CD4-positive, alpha-beta T cell (primary cell): Measurements from ENCODE around the gene TBC1D14. TPM values are rescaled to one million over a fixed set of nuclear protein-coding genes. Genes with fewer than 3 reads are reported as not detected.

ENCODE experiments used
- ATAC-seq: fragments of 200-7000 bp; cut with Tn5 transposase; one replicate; pipeline ENCODE4 v1.10.0; 2022; ENCODE audit warnings: mild to moderate bottlenecking; ENCODE audit not compliant: poor library complexity
- CTCF ChIA-PET: fragments of 350-600 bp; sonication (Branson Sonifier 250); formaldehyde crosslinking; loops from one replicate; lab custom pipeline; 2021; ENCODE audit warnings: antibody characterized with exemption, inconsistent platforms; lab: Charles Lee
- POLR2A ChIA-PET: fragments of 350-600 bp; sonication (Branson Sonifier 250); formaldehyde crosslinking; loops from one replicate; lab custom pipeline; 2021; ENCODE audit warnings: antibody characterized with exemption, inconsistent platforms; lab: Charles Lee
- DNase-seq, 14 experiments: peaks; one replicate each; pipeline ENCODE4 v3.0.0-alpha.2; 2013 to 2020; ENCODE audit warnings: mixed read lengths in 2 of 14
- H3K27ac ChIP-seq, 2 donors: one replicate each; pipeline versions ENCODE4 v1.5.1 to v1.7.0; 2013; ENCODE audit warnings: low read length in 2 of 2, low read depth in 1 of 2, mild to moderate bottlenecking in 1 of 2
- H3K27me3 ChIP-seq, 2 experiments: 1 replicate in 1 of 2; 2 replicates in 1 of 2; pipeline versions ENCODE4 v1.6.1 to v1.7.0; 2013; ENCODE audit warnings: low read length in 2 of 2, control low read depth in 1 of 2, mild to moderate bottlenecking in 1 of 2, moderate library complexity in 1 of 2; ENCODE audit not compliant: insufficient read depth in 2 of 2, control insufficient read depth in 1 of 2
- H3K36me3 ChIP-seq: one replicate; pipeline ENCODE4 v1.6.1; 2013; ENCODE audit warnings: low read length, control low read depth; ENCODE audit not compliant: insufficient read depth
- H3K4me1 ChIP-seq: one replicate; pipeline ENCODE4 v1.6.1; 2013; ENCODE audit warnings: low read length, control low read depth; ENCODE audit not compliant: insufficient read depth
- H3K4me3 ChIP-seq: one replicate; pipeline ENCODE4 v1.5.1; 2013; ENCODE audit warnings: mild to moderate bottlenecking, low read length, moderate library complexity
- H3K9me3 ChIP-seq, 2 experiments: 1 replicate in 1 of 2; 2 replicates in 1 of 2; pipeline versions ENCODE4 v1.6.1 to v1.7.0; 2013; ENCODE audit warnings: low read length in 2 of 2, mild to moderate bottlenecking in 2 of 2, control low read depth in 1 of 2, moderate library complexity in 1 of 2; ENCODE audit not compliant: control insufficient read depth in 1 of 2, insufficient read depth in 1 of 2
- H3K27ac Mint-ChIP-seq: one replicate; pipeline ENCODE4 v1.8.0; 2020; ENCODE audit warnings: mixed read lengths
- H3K27me3 Mint-ChIP-seq: one replicate; pipeline ENCODE4 v1.8.0; 2021; ENCODE audit warnings: mixed read lengths
- H3K36me3 Mint-ChIP-seq: one replicate; pipeline ENCODE4 v1.8.0; 2021; ENCODE audit warnings: low read depth, mixed read lengths
- H3K4me1 Mint-ChIP-seq: one replicate; pipeline ENCODE4 v1.8.0; 2021; ENCODE audit warnings: low read depth, mixed read lengths
- H3K4me3 Mint-ChIP-seq: one replicate; pipeline ENCODE4 v1.8.0; 2020; ENCODE audit warnings: mild to moderate bottlenecking, mixed read lengths
- H3K9me3 Mint-ChIP-seq: one replicate; pipeline ENCODE4 v1.8.0; 2020; ENCODE audit warnings: mixed read lengths
- intact Hi-C, 2 experiments: fragments of 100-400 bp; cut with DNase I in 1 of 2; cut with micrococcal nuclease in 1 of 2; formaldehyde crosslinking; loops; one replicate each; pipeline versions ENCODE4 v1.15.1 to v1.9.0; 2023 to 2025; cut with DNase I, micrococcal nuclease
- total RNA-seq, 174 experiments: library from RNA in 2 of 174; stranded (reverse) in 2 of 174; gene quantifications; one replicate each; pipeline ENCODE4 v1.2.3 and lab custom pipeline; 2021 to 2026
- TF ChIP-seq, protein P1 (sequence below): fragments of 200-600 bp; IDR thresholded peaks from one replicate; pipeline ENCODE4 v1.8.0; 2022; ENCODE audit warnings: antibody characterized with exemption, mild to moderate bottlenecking

The TBC1D14 gene
- total RNA-seq, 2 experiments from 2014 or later, result 31.2 to 34.1 TPM

- ChIA-PET POLR2A (interaction anchor here (1.2 to 7.0 kb wide), 3 partner anchors 29 to 239 kb away, joined by 3 to 78 read pairs (median 7); a partner anchor contains a TSS), CTCF (interaction anchor here (1.0 to 1.3 kb wide), 5 partner anchors 20 to 158 kb away, joined by 3 to 5 read pairs (median 4); no protein-coding TSS in a partner anchor)
- DNase-seq (no peak), ATAC-seq (no peak)
- Mint-ChIP-seq H3K36me3 (no peaks in the 10 kb centered on the region), H3K27me3 (no peaks in the 10 kb centered on the region), H3K9me3 (no peaks in the 10 kb centered on the region), H3K4me1 (peaks cover 76% of the 10 kb centered on the region), H3K27ac (peak overlapping the region; percentile 52), H3K4me3 (no peak overlapping the region)
- TF ChIP-seq, protein P1, sequence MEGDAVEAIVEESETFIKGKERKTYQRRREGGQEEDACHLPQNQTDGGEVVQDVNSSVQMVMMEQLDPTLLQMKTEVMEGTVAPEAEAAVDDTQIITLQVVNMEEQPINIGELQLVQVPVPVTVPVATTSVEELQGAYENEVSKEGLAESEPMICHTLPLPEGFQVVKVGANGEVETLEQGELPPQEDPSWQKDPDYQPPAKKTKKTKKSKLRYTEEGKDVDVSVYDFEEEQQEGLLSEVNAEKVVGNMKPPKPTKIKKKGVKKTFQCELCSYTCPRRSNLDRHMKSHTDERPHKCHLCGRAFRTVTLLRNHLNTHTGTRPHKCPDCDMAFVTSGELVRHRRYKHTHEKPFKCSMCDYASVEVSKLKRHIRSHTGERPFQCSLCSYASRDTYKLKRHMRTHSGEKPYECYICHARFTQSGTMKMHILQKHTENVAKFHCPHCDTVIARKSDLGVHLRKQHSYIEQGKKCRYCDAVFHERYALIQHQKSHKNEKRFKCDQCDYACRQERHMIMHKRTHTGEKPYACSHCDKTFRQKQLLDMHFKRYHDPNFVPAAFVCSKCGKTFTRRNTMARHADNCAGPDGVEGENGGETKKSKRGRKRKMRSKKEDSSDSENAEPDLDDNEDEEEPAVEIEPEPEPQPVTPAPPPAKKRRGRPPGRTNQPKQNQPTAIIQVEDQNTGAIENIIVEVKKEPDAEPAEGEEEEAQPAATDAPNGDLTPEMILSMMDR, result no peak
- intact Hi-C loops, result loop anchor here in 1 of 2 experiments (5.0 kb wide), 1 partner anchor 59 kb away; no protein-coding TSS in a partner anchor
- H3K4me3 ChIP-seq, result no peak overlapping the region
- H3K27me3 ChIP-seq, result no peaks in the 10 kb centered on the region
- peaks cover 87% of the 10 kb centered on the region for H3K4me1 ChIP-seq
- no peaks in the 10 kb centered on the region for H3K36me3 ChIP-seq
- no peak overlapping the region for H3K27ac ChIP-seq
- no peaks in the 10 kb centered on the region for H3K9me3 ChIP-seq
These were observed 3.8 kb downstream of the TBC1D14 start for GRCh38 chr4:6913350-6913905.

DNA sequence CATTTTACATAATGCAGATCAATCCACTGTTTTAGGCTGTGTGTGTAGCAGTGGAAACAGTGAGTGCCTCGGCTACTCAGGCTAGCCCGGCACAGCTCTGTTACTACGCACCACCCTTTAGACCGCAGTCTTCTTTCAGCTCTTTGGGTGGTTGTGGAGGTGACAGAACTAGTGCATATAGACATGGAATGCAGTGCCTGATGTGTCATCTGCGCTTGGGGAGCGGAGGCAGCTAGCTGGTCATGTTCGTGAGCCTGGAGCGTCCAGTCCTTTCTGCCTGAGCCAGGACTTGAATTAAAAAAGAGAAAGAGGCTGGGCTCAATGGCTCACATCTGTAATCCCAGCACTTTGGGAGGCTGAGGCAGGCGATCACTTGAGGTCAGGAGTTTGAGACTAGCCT lies 4.8 kb downstream of the TBC1D14 start:
- Histone ChIP-seq H3K4me3 (no peak overlapping the region), H3K27ac (peak overlapping the region in 1 of 2 donors; percentile 3), H3K9me3 (no peaks in the 10 kb centered on the region), H3K36me3 (no peaks in the 10 kb centered on the region), H3K27me3 (no peaks in the 10 kb centered on the region), H3K4me1 (peaks cover 91% of the 10 kb centered on the region)
- ChIA-PET CTCF (interaction anchor here (1.0 to 1.2 kb wide), 3 partner anchors 21 to 157 kb away, joined by 3 to 4 read pairs (median 3); no protein-coding TSS in a partner anchor), POLR2A (interaction anchor here (0.6 to 1.2 kb wide), 2 partner anchors 28 to 54 kb away, joined by 3 read pairs; no protein-coding TSS in a partner anchor)
- Mint-ChIP-seq H3K4me1 (peaks cover 77% of the 10 kb centered on the region), H3K27me3 (no peaks in the 10 kb centered on the region), H3K4me3 (peak overlapping the region; percentile 15), H3K36me3 (no peaks in the 10 kb centered on the region), H3K27ac (peak overlapping the region; percentile 62), H3K9me3 (no peaks in the 10 kb centered on the region)
- TF ChIP-seq, protein P1, result no peak
- no peak for ATAC-seq
- DNase-seq, result no peak
- intact Hi-C loops, result loop anchor here in 1 of 2 experiments (5.0 kb wide), 1 partner anchor 58 kb away; no protein-coding TSS in a partner anchor

DNA sequence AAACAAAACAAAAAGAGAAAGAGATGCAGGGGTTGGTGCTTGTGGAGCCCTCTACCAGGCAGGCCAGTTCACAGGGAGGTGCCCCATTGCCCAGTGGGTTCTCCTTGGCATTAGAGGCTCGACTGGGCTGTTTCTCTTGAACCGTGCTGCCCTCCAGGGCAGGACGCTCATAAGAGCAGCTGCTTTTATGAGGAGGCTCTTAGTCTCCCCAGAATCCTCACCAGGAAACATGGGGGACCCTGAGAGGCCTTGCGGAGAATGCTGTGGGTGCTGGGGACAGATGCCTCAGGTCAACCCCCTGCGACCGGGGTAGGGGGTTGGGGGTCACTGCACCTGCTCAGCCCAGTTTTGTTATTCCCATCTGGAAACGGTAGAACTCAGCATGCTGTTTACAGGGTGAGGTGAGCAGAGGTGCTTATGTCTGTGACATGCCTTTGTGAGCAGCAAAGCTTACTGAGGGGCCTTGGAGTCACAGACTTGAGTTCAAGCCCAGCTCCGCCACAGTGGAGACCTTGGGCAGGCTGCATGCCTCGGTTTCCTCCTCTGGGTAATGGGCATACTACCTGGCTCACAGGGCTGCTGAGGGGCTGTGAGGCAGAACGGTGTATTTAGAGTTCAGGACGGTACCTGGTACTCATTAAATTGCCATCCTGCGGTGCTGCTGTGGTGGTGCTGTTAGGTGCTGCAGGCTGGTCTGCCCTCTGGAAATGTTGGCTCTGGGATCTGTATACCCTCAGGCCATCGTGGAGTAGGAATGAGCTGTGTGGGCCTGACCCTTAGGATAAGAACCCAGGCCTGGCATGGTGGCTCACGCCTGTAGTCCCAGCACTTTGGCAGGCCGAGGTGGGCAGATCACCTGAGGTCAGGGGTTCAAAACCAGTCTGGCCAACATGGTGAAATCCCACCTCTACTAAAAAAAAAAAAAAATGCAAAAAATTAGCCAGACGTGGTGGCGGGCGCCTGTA lies 5.7 kb downstream of the TBC1D14 start:
- no peaks in the 10 kb centered on the region for H3K27me3 Mint-ChIP-seq
- peak overlapping the region in 1 of 2 donors; percentile 89 for H3K27ac ChIP-seq
- intact Hi-C loops, result loop anchor here in 1 of 2 experiments (2.0 kb wide), 1 partner anchor 71 kb away; no protein-coding TSS in a partner anchor

More for the DNA sequence above, 5.7 kb downstream of the TBC1D14 start:
- no peaks in the 10 kb centered on the region for H3K36me3 ChIP-seq
- ATAC-seq (no peak), DNase-seq (no peak)
- ChIA-PET CTCF (interaction anchor here (1.0 to 2.2 kb wide), 2 partner anchors 11 to 42 kb away, joined by 3 to 7 read pairs; no protein-coding TSS in a partner anchor), POLR2A (interaction anchor here (3.6 kb wide), 1 partner anchor 27 kb away, joined by 34 read pairs; no protein-coding TSS in a partner anchor)
- no peaks in the 10 kb centered on the region for H3K9me3 Mint-ChIP-seq
- H3K4me3 Mint-ChIP-seq, result no peak overlapping the region
- no peaks in the 10 kb centered on the region for H3K27me3 ChIP-seq
- no peak overlapping the region for H3K4me3 ChIP-seq
- peaks cover 97% of the 10 kb centered on the region for H3K4me1 ChIP-seq
- peaks cover 83% of the 10 kb centered on the region for H3K4me1 Mint-ChIP-seq
- TF ChIP-seq, protein P1, result no peak
- H3K27ac Mint-ChIP-seq, result peak overlapping the region; percentile 62
- H3K36me3 Mint-ChIP-seq, result no peaks in the 10 kb centered on the region
- no peaks in the 10 kb centered on the region for H3K9me3 ChIP-seq
